Progenitor cell of endocrine pancreas (in vitro differentiated cells): ENCODE results near the gene BCL2L13. TPM values are rescaled to one million over a fixed set of nuclear protein-coding genes. Genes with fewer than 3 reads are reported as not detected.
A peak's percentile ranks its signal among the peaks of the same experiment; 100 is the strongest.

Experiments
- DNase-seq: peaks from one replicate; pipeline ENCODE4 v3.0.0; 2021; ENCODE audit warnings: low spot score; ENCODE audit not compliant: unreplicated experiment
- H3K27ac Mint-ChIP-seq: 2 replicates; pipeline ENCODE4 v1.8.0; 2021; ENCODE audit warnings: mild to moderate bottlenecking, moderate library complexity, mixed read lengths
- H3K27me3 Mint-ChIP-seq: 2 replicates; pipeline ENCODE4 v1.8.0; 2021; ENCODE audit warnings: mixed read lengths
- H3K36me3 Mint-ChIP-seq: 2 replicates; pipeline ENCODE4 v1.8.0; 2022; ENCODE audit warnings: mixed read lengths; ENCODE audit not compliant: insufficient read depth
- H3K4me1 Mint-ChIP-seq: 2 replicates; pipeline ENCODE4 v1.8.0; 2021; ENCODE audit warnings: low read depth, mixed read lengths
- H3K4me3 Mint-ChIP-seq: 2 replicates; pipeline ENCODE4 v1.8.0; 2021; ENCODE audit warnings: low read depth, mild to moderate bottlenecking, moderate library complexity, mixed read lengths
- H3K9me3 Mint-ChIP-seq: 2 replicates; pipeline ENCODE4 v1.8.0; 2021; ENCODE audit warnings: low read depth, mixed read lengths
- CTCF ChIP-seq: fragments of 200-600 bp; sonication (generic); IDR thresholded peaks from one replicate; pipeline ENCODE4 v1.5.0; 2021; ENCODE audit warnings: antibody characterized with exemption, mild to moderate bottlenecking; ENCODE audit not compliant: unreplicated experiment
- total RNA-seq: library from RNA; stranded (reverse); gene quantifications from 2 replicates; pipeline ENCODE4 v1.2.1, GENCODE V29; 2021

BCL2L13 gene
- total RNA-seq, 1 donor from 2014 or later: 36.0 TPM

- no peak for TF ChIP-seq CTCF
- Mint-ChIP-seq H3K4me3 (no peak overlapping the region), H3K27ac (no peak overlapping the region), H3K27me3 (no peaks in the 10 kb centered on the region), H3K9me3 (no peaks in the 10 kb centered on the region), H3K4me1 (no peaks in the 10 kb centered on the region), H3K36me3 (peaks cover 7% of the 10 kb centered on the region)
- DNase-seq: no peak
These were observed 62.2 kb downstream of the BCL2L13 start for GRCh38 chr22:17700778-17701177.

GRCh38 chr22:17703811-17704210 is 65.3 kb downstream of the BCL2L13 start:
- Mint-ChIP-seq H3K36me3 (peaks cover 10% of the 10 kb centered on the region), H3K27me3 (no peaks in the 10 kb centered on the region), H3K4me1 (peaks cover 4% of the 10 kb centered on the region), H3K9me3 (no peaks in the 10 kb centered on the region), H3K27ac (no peak overlapping the region), H3K4me3 (no peak overlapping the region)
- no peak for DNase-seq
- TF ChIP-seq CTCF: no peak

- Mint-ChIP-seq H3K27me3 (no peaks in the 10 kb centered on the region), H3K36me3 (peaks cover 13% of the 10 kb centered on the region), H3K4me3 (no peak overlapping the region), H3K27ac (no peak overlapping the region), H3K4me1 (peaks cover 4% of the 10 kb centered on the region), H3K9me3 (no peaks in the 10 kb centered on the region)
- no peak for TF ChIP-seq CTCF
- DNase-seq: no peak
These were observed 67.0 kb downstream of the BCL2L13 start for GRCh38 chr22:17705546-17705945.

GRCh38 chr22:17705951-17706900 is 67.7 kb downstream of the BCL2L13 start:
- Mint-ChIP-seq H3K36me3 (peaks cover 13% of the 10 kb centered on the region), H3K4me3 (no peak overlapping the region), H3K27ac (peak overlapping the region; percentile 43), H3K27me3 (no peaks in the 10 kb centered on the region), H3K4me1 (peaks cover 4% of the 10 kb centered on the region), H3K9me3 (no peaks in the 10 kb centered on the region)
- no peak for DNase-seq
- no peak for TF ChIP-seq CTCF

- Mint-ChIP-seq H3K4me1 (peaks cover 4% of the 10 kb centered on the region), H3K9me3 (no peaks in the 10 kb centered on the region), H3K27ac (no peak overlapping the region), H3K27me3 (no peaks in the 10 kb centered on the region), H3K4me3 (no peak overlapping the region), H3K36me3 (peaks cover 13% of the 10 kb centered on the region)
- DNase-seq: no peak
- no peak for TF ChIP-seq CTCF
These were observed 68.4 kb downstream of the BCL2L13 start for GRCh38 chr22:17706947-17707346.
